ENCODE measurements around the gene RPS8.
A peak's percentile ranks its signal among the peaks of the same experiment; 100 is the strongest.
"Not testable (repeated sequence)": the region's sequence is repeated elsewhere in the genome, so short reads cannot be mapped to it uniquely, and the experiment has no call there.

Gene RPS8

DNA sequence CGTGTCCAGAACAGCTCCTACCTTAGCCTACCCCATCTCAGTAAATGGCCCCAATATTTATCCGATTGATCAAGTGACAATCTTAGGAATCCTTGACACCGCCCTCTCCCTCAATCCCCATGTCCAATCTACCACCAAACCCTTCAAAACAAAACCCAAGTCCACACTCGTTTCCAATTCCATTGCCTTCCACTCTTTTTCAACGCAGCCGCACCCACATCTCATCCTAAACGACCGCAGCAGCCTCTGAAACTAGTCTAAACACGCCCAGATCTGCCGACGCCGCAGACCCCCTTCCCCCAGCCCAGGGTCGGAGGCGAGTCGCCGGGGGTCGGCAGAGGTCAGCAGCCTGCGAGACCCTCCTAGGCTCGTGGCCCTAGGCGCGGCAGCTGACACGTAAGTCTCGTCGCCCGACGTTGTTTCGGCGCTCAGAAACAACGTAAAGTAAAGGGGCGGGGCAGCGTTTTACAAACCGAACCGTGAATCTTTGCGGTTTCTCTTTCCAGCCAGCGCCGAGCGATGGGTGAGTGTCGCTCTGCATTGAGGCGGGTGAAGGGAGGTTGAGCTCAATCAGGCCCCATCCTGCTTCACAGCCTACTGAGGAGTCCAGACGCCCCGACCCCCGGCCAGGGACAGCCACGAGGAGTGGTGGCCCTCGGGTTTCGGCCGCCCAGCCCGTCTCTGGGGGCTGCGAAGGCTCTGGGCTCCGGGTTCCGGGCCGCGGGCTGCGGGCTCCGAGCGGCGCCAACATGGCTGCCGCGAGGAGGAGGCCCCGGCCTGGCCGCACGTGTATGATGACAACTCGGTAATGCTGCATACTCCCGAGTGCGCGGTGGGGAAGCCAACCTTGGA is at the start of gene RPS8:
RPS8 (plus strand) TSS at position 463 of the 852 bp plus-strand sequence; CDS start at position 520, 57 bp downstream.
- peak; percentile 79 for DNase-seq

DNA sequence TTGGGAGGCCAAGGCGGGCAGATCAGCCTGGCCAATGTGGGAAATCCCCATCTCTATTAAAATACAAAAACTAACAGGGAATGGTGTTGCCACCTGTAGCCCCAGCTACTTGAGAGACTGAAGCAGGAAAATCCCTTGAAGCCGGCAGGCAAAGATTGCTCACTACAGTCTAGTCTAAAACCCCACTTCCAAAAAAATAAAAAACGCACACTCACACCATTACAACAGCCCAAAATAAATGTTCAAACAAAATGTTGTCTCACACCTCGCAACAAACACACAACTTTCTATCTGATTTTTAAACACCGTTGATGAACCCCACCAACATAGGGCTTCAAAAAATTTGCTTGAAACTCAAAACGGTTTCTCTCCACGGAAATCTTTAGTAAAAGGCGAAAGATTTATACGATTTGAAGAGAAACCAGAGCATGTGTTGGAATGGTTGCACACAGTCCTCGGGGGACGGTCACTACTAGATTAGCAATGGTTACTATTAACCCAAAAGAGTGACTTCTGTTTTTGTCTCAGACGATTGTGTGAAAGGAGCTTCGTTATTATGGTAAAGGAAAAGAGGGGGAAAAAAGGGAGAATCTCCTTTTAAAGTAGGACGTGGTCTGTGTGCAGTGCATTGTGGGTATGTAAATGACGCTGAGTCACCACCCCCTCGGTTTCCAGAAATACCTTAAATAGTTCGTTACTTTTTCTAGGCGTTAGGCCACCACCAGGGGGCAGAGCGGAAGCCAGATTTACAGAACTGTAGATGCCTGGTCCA is 44.4 kb upstream of the RPS8 start, which contains the start of gene RNU5D-1:
RNU5D-1 (minus strand) TSS at position 430 of the 772 bp plus-strand sequence.
- DNase-seq = peak; percentile 99

DNA sequence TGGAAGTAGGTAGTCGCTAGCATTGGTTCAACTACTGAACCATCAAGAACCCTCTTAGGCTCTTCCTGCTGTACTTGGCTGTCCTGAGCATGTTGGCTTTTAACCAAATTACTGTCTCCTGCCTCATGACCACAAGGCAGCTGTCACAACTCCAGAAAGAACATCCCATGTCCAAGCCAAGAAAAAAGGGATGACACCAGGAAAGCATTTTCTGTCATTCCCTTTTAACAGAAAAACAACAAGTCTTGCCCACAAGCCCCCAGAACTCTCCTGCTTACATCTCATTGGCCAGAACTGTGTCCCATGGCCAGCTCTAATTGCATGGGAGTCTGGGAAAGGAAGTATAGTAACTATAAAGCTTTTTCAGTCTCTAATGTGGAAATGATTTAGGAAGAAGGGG is 42.0 kb upstream of the RPS8 start:
- no peak for DNase-seq

DNA sequence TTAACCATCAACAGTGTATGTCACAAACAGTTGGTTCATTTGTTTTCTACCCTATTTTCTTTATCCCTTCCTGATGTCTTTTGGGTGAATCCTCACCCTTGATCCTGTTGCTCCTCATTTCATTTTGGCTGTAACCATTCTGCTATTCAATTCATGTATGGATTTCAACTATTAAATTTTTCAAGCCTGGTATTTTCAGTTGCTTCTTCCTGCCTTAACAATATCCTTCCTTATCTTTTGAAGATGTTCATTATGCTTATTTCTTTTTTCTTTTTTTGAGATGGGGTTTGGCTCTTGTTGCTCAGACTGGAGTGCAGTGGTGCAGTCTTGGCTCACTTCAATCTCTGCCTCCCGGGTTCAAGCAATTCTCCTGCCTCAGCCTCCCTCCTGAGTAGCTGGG is 41.6 kb upstream of the RPS8 start:
- no peak for DNase-seq

DNA sequence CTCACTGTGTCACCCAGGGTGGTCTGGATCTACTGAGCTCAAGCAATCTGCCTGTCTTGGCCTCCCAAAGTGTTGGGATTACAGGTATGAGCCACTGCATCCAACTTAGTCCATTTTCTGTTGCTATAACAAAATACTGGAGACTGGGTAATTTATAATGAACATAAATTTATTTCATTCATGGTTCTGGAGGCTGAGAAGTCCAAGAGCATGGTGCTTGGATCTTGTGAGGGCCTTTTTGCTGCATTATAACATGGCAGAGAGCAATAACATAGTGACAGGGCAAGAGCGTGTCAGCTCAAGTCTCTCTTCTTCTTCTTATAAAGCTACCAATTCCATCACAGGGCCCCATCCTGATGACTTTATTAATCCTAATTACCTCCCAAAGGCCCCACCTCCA is 39.3 kb upstream of the RPS8 start:
- DNase-seq = no peak

DNA sequence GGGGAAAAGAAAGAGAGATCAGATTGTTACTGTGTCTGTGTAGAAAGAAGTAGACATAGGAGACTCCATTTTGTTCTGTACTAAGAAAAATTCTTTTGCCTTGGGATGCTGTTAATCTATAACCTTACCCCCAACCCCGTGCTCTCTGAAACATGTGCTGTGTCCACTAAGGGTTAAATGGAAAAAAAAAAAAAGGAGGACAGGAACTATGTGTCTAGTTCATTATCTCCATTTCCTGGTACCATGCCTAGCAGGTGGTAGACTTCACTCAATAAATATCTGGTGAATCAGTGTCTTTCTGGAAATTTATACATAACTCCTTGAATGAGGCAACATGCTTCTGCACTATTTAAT is 36.4 kb upstream of the RPS8 start:
- DNase-seq = not testable (repeated sequence)

DNA sequence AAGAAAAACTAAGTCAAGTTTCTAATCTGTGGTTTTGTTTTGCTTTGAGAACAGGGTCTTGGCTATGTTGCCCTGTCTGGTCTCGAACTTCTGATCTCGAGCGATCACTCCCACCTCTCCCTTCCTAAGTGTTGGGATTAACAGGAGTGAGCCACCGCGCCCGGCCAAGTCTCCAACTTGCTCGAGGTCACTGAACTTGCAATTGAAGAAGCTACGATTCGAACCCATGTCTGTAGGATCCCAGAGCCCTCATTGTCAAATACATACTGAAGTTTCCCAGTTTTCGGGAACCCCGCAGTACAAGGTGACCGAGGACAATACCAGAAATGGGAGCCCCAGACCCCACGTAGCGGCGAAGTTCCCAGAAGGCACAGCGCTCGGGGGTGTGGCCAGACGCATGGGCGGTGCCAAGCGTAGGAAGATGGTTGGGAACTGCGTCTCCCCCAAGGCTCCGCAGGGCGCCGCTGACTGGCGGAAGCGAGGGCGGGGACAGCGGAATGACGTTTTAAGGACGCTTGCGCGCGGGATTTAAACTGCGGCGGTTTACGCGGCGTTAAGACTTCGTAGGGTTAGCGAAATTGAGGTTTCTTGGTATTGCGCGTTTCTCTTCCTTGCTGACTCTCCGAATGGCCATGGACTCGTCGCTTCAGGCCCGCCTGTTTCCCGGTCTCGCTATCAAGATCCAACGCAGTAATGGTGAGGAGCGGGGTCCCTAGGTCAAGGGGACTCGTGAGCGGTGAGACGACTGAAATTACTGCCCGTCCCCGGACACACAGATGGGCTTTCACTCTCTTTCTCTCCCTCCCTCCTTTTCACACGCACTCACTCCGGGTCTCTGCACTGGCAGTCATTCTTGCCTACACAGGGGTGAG is 35.8 kb upstream of the RPS8 start, which contains the start of gene KIF2C:
KIF2C (plus strand) TSS at position 531 of the 872 bp plus-strand sequence; CDS start at position 627, 96 bp downstream.
- DNase-seq = peak; percentile 94

DNA sequence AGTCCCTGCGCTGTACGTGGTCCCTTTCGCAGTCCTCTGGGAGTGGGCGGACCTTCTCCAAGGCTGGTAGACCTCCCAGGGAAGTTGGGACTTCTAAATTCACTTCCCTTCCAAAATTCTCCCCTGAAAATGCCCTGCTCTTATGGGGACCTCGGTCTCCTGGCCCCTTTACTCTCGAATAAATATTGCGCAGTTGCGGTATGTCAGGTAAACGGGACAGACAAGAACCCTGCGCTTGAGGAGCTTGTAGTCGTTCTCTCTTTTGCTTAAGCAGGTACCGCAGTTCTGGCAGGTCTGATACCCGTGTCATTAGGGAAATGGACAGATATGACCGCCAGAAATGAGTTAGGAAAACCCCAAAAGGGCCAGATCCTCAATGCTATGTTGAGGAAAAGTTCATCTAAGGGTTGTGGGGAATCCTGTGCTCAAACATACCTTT is 35.1 kb upstream of the RPS8 start:
- DNase-seq = no peak

DNA sequence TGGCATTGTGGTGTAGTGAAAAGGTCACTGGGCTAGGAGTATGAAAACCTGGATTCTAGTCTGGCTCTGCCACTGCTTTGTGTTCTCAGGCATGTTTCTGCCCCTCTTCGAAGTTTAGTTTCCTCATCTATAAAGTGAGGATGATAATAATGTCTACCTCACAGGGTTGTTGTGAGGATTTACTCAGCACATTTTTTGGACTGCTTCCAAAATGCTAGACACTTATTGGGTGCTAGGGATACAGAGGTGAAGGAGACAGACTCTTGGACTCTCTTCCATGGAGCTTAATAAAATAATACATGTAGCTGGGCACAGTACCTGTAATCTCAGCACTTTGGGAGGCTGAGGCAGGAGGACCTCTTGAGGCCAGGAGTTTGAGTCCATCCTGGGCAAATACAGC is 32.1 kb upstream of the RPS8 start:
- DNase-seq = no peak

DNA sequence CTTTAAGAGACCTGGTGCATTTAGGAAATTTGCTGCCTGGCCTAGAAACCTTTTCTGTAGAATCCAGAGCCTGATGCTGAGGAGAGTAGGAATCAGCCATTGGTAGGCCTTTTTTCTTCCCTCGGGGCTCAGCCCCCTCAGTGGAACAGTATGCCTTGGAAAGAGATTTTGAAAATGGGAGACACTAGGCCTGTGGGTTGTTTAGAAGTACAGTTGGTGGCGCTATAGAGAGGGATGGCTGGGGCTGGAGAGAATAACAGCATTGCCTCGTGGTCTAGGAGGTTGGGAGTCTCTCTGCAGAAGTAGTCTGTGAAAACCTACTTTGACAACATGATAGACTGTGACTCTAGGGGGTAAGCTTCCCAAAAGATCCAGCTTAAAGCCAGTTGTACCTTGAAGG is 27.5 kb upstream of the RPS8 start:
- DNase-seq = no peak

DNA sequence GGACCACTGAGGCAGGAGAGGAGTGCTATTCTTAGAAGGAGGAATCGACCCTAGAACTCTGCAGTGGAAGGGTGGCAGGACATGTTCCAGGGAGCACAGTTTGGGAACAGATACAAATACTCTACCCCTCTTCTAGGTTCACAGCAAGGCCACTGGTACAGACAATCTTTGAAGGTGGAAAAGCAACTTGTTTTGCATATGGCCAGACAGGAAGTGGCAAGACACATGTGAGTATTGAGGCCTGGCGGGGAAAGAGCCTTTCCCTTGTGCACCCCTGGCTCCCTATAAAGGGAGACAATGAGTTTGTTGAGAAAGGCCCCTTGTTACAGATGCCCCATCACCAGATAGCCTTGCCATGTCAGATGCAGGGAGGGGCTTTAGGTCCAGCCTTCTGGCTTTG is 17.9 kb upstream of the RPS8 start:
- DNase-seq = no peak

DNA sequence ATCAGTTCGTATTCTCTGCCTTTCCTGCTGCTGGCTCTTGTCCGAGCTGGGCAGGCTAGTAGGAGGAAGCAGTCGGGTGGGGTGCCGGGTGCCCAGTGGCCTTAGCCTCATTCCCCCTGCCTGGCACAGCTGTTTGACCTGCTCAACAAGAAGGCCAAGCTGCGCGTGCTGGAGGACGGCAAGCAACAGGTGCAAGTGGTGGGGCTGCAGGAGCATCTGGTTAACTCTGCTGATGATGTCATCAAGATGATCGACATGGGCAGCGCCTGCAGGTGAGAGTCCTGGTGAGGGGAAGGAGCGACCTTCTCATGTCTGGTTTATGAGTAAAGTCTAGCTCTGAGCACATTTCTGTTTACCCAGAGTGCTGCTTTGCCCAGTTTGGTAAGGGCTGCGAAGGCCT is 16.3 kb upstream of the RPS8 start:
- no peak for DNase-seq

DNA sequence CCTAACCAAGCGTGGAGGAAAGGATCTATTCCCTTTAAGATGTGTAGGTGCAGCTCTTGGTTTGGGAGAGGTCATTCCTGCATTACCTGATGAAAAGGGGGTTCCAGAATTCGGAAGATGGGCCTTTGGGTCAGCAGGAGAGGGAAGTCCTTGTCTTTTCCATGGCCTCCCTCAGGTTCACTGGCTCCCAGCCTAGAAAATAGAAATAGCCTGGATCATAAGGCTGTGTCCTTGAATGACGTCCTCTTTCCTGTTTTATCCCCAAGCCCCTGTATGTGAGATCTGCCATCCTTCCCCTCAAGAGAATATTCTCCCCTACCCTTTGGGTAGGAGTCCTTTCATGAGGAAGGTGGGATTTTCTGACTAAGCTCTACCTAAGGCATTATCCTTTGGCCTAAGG is 14.5 kb upstream of the RPS8 start:
- DNase-seq = no peak

DNA sequence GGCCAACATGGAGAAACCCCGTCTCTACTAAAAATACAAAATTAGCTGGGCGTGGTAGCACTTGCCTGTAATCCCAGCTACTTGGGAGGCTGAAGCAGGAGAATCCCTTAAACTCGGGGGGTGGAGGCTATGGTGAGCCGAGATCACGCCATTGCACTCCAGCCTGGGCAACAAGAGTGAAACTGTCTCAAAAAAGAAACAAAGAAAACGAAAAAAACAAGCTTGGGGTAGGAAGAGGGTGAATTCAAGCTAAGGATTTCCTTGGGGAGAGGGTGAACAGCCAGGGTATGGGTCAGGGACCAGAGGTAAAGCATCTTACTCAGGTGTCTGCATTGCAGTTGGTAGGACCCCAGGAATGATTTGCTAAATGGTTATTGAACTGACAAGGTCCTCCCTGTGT is 8.9 kb upstream of the RPS8 start:
- DNase-seq = not testable (repeated sequence)

DNA sequence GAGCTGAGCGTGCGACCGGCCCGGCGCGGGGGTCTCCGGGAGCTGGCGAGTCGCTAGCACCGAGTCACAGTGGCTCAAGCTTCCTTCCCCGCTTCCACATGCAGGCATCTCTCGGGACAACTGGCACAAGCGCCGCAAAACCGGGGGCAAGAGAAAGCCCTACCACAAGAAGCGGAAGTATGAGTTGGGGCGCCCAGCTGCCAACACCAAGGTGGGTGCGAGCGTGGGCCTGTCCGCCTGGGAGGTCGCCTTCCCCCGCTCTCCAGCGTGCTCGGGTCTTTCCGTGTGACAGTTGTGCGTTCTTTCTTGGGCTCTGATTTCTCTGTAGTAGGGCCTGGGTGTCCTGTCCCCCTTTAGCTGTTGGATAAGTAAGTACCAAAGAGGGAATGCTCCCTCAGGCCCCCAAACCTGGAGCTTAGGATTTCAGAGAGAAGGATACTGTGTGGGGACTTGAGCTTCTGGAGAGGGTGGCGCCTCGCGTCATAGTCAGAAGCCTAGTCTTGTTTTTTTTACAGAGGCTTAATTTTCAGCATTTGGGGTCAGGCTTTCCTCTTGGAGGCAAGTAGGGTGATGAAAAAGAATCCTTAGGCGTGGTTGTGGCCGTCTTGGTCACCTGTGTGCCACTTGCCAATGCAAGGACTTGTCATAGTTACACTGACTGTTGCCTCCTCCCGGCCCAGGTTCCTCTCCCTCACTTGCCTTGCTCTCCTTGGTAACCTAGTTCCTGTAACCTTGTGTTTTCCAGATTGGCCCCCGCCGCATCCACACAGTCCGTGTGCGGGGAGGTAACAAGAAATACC is 790 bp downstream of the RPS8 start:
- DNase-seq = no peak

DNA sequence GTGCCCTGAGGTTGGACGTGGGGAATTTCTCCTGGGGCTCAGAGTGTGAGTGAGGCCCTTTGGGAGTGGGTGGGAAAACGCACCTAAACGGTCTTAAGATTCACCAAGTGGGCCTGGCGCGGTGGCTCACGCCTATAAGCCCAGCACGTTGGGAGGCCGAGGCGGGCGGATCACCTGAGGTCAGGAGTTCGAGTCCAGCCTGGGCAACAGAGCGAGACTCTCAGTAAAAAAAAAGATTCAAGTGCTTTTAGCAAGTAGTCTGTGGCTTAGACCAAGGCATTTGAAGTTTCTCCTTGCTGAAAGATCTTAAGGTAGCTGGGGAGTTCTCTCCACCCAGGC is 1.4 kb downstream of the RPS8 start:
- no peak for DNase-seq

DNA sequence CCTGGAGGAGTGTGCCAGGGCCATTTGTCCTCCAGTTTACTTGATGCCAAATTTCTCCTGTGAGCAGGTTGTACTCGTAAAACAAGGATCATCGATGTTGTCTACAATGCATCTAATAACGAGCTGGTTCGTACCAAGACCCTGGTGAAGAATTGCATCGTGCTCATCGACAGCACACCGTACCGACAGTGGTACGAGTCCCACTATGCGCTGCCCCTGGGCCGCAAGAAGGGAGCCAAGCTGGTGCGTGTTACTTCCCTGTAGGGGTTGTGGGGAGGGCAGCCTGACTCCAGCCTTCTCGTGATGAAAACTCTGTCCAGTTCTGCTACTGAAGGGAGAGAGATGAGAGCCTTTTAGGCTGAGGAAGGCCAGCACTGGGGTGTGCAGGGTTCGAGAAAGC is 2.2 kb downstream of the RPS8 start:
- DNase-seq = no peak

DNA sequence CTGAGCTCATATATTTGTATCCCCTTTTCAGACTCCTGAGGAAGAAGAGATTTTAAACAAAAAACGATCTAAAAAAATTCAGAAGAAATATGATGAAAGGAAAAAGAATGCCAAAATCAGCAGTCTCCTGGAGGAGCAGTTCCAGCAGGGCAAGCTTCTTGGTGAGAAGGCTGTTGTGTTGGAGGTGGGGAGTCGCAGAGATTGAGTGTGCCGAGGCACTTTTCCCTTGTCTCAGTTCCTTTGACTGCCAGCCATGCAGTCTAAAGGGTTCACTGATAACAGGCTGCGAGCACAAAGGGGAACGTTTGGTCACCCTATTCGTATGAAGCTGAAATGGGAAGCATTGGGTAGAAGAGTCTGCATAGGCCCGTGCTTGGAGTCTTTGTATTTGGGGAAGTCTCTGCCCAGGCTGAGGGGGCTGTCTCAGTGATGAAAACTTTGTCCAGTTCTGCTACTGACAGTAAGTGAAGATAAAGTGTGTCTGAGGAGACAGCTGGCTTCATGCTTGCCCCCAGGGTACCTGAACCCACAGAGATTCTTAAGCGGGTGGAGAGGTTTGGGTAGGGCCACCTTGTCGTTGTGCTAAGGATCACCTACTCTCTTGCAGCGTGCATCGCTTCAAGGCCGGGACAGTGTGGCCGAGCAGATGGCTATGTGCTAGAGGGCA is 2.8 kb downstream of the RPS8 start:
- no peak for DNase-seq

DNA sequence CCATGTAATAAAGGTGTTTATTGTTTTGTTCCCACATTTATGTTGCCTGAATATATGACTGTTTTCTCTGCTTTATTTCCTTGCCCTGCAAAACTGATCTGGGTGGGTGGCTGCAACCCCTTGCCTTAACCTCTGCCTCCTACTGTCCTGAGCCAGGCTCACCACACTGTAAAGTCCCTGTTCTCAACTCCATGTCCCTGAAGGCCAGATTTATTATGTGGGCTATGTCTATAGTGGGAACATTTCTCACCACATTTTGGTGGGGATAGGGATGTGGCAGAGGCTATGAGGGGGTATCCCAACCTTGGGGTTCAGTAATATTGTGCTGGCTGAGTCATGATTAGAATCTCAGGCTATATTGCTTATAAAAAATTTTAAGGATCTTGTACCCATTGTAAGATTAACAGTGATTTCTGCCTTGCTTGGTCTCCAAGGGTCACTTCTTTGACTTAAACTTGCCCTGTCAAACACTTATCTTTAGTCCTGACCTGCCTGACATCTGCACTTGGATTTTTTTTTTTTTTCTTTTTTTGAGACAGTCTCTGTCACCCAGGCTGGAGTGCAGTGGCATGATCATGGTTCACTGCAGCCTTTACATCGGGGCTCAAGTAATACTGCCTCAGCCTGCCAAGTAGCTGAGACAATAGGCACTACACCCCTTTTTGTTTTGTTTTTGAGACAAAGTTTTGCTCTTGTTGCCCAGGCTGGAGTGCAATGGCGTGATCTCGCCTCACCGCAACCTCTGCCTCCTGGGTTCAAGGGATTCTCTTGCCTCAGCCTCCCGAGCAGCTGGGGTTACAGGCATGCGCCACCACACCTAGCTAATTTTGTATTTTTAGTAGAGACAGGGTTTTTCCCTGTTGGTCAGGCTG is 3.6 kb downstream of the RPS8 start:
- no peak for DNase-seq

DNA sequence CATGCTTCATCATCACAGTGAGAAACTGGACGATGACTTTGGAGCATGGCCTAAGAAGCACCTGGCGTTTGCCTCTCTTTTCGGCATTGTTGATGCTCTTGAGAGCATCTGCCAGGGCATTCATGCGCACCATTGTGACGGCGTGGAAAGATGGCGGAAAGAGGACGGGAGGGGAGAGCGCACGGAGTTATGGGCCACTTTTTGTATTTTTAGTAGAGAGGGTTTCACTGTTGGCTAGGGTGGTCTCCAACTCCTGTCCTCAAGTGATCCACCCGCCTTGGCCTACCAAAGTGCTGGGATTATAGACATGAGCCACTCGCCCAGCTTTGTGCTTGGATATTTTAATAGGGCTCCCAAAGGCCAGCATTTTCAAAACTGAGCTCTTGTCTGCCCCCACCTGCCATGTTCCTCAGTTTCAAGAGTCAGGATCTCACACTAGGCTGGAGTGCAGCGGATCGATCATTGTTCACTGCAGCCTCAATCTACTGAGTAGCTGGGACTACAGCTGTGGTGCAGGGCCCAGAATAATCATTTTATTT is 5.3 kb downstream of the RPS8 start:
- DNase-seq = no peak

All from SHP77 treated with DMSO at 0.1 percent for 48 hours (cell line).